Measurements from ENCODE around the gene COL6A6. TPM values are rescaled to one million over a fixed set of nuclear protein-coding genes. Genes with fewer than 3 reads are reported as not detected.

COL6A6 gene
- total RNA-seq, 4 donors from 2014 or later = 0.11 to 0.62 (median 0.38) TPM; not detected in 1

- Histone ChIP-seq H3K27ac (no peak overlapping the region), H3K4me1 (no peaks in the 10 kb centered on the region), H3K9me3 (no peaks in the 10 kb centered on the region), H3K36me3 (no peaks in the 10 kb centered on the region), H3K27me3 (no peaks in the 10 kb centered on the region), H3K4me3 (no peak overlapping the region)
- no peak for DNase-seq (ENCODE audit: low spot score in 2 of 2)
- WGBS = 72% methylated on average over 1 of the region's 1 CpG
- no peak for TF ChIP-seq CTCF (IDR thresholded peaks at IDR 0.05)
- TF ChIP-seq EP300 (IDR thresholded peaks at IDR 0.05) = no peak
- TF ChIP-seq POLR2A (IDR thresholded peaks at IDR 0.05) = no peak
- TF ChIP-seq POLR2AphosphoS5 (IDR thresholded peaks at IDR 0.05) = no peak
Measured at GRCh38 chr3:130488288-130488687, 28.7 kb upstream of the COL6A6 start.

- Histone ChIP-seq H3K27ac (no peak overlapping the region), H3K4me3 (no peak overlapping the region), H3K9me3 (no peaks in the 10 kb centered on the region), H3K36me3 (no peaks in the 10 kb centered on the region), H3K27me3 (no peaks in the 10 kb centered on the region), H3K4me1 (no peaks in the 10 kb centered on the region)
- no peak for TF ChIP-seq CTCF (IDR thresholded peaks at IDR 0.05)
- no peak for TF ChIP-seq POLR2AphosphoS5 (IDR thresholded peaks at IDR 0.05)
- no peak for TF ChIP-seq EP300 (IDR thresholded peaks at IDR 0.05)
- 79% methylated on average over 2 of the region's 2 CpGs for WGBS
- no peak for DNase-seq (ENCODE audit: low spot score in 2 of 2)
Measured at GRCh38 chr3:130488769-130489450, 28.1 kb upstream of the COL6A6 start.

- Histone ChIP-seq H3K4me3 (no peak overlapping the region), H3K4me1 (no peaks in the 10 kb centered on the region), H3K27me3 (no peaks in the 10 kb centered on the region), H3K27ac (no peak overlapping the region), H3K36me3 (no peaks in the 10 kb centered on the region), H3K9me3 (no peaks in the 10 kb centered on the region)
- TF ChIP-seq POLR2A (IDR thresholded peaks at IDR 0.05) (no peak), CTCF (IDR thresholded peaks at IDR 0.05) (no peak), EP300 (IDR thresholded peaks at IDR 0.05) (no peak), POLR2AphosphoS5 (IDR thresholded peaks at IDR 0.05) (no peak)
- no peak for DNase-seq (ENCODE audit: low spot score in 2 of 2)
- WGBS = 53% methylated on average over 1 of the region's 1 CpG
Measured at GRCh38 chr3:130490241-130490640, 26.7 kb upstream of the COL6A6 start.

- H3K4me1 ChIP-seq = no peaks in the 10 kb centered on the region
- no peaks in the 10 kb centered on the region for H3K36me3 ChIP-seq
- no peak overlapping the region for H3K4me3 ChIP-seq
- H3K9me3 ChIP-seq = no peaks in the 10 kb centered on the region
- TF ChIP-seq EP300 (IDR thresholded peaks at IDR 0.05) = no peak
- TF ChIP-seq POLR2A (IDR thresholded peaks at IDR 0.05) = no peak
- H3K27ac ChIP-seq = no peak overlapping the region
- no peak for DNase-seq (ENCODE audit: low spot score in 2 of 2)
- 56% methylated on average over 6 of the region's 6 CpGs for WGBS
- H3K27me3 ChIP-seq = no peaks in the 10 kb centered on the region
Measured at GRCh38 chr3:130491431-130491830, 25.5 kb upstream of the COL6A6 start.

- Histone ChIP-seq H3K9me3 (no peaks in the 10 kb centered on the region), H3K4me1 (no peaks in the 10 kb centered on the region), H3K27ac (no peak overlapping the region), H3K27me3 (no peaks in the 10 kb centered on the region), H3K4me3 (no peak overlapping the region), H3K36me3 (no peaks in the 10 kb centered on the region)
- DNase-seq (ENCODE audit: low spot score in 2 of 2) = no peak
- no peak for TF ChIP-seq EP300 (IDR thresholded peaks at IDR 0.05)
- TF ChIP-seq POLR2A (IDR thresholded peaks at IDR 0.05) = no peak
- TF ChIP-seq POLR2AphosphoS5 (IDR thresholded peaks at IDR 0.05) = no peak
- no peak for TF ChIP-seq CTCF (IDR thresholded peaks at IDR 0.05)
- 89% methylated on average over 2 of the region's 2 CpGs for WGBS
Measured at GRCh38 chr3:130504701-130505100, 12.3 kb upstream of the COL6A6 start.

- Histone ChIP-seq H3K4me1 (no peaks in the 10 kb centered on the region), H3K27ac (no peak overlapping the region), H3K36me3 (no peaks in the 10 kb centered on the region), H3K27me3 (no peaks in the 10 kb centered on the region), H3K9me3 (no peaks in the 10 kb centered on the region), H3K4me3 (no peak overlapping the region)
- DNase-seq (ENCODE audit: low spot score in 2 of 2) = no peak
- 67% methylated on average over 3 of the region's 3 CpGs for WGBS
- TF ChIP-seq CTCF (IDR thresholded peaks at IDR 0.05) (no peak), POLR2AphosphoS5 (IDR thresholded peaks at IDR 0.05) (no peak), EP300 (IDR thresholded peaks at IDR 0.05) (no peak), POLR2A (IDR thresholded peaks at IDR 0.05) (no peak)
Measured at GRCh38 chr3:130506031-130506430, 10.9 kb upstream of the COL6A6 start.
